Neural cell (in vitro differentiated cells): ENCODE results near the gene GBA2. TPM values are rescaled to one million over a fixed set of nuclear protein-coding genes. Genes with fewer than 3 reads are reported as not detected.

ENCODE experiments used
- H2AFZ ChIP-seq: fragments of 200-600, 300-800 bp; sonication (generic), shearing (Covaris generic); 2 replicates; pipeline ENCODE4 v1.6.0; 2014; ENCODE audit warnings: low read depth, mild to moderate bottlenecking, antibody characterized with exemption, low read length, moderate library complexity
- H3F3A ChIP-seq: fragments of 200-600 bp; shearing (Covaris generic); 2 replicates; pipeline ENCODE4 v1.6.1; 2016; ENCODE audit warnings: mild to moderate bottlenecking, moderate library complexity, mixed read lengths, antibody characterized with exemption, low read length; ENCODE audit not compliant: insufficient read depth, poor library complexity, severe bottlenecking
- H3K27ac ChIP-seq: fragments of 200-600, 300-800 bp; sonication (generic), shearing (Covaris generic); 2 replicates; pipeline ENCODE4 v1.5.1; 2014; ENCODE audit warnings: mild to moderate bottlenecking, low read length, moderate library complexity
- H3K27me3 ChIP-seq: fragments of 300-800, 200-600 bp; sonication (generic), shearing (Covaris generic); 2 replicates; pipeline ENCODE4 v1.6.0; 2014; ENCODE audit warnings: mild to moderate bottlenecking, low read depth, low read length, moderate library complexity; ENCODE audit not compliant: insufficient read depth
- H3K36me3 ChIP-seq: fragments of 300-800, 200-600 bp; sonication (generic), shearing (Covaris generic); 2 replicates; pipeline ENCODE4 v1.5.1; 2014; ENCODE audit warnings: mild to moderate bottlenecking, antibody characterized with exemption, low read length, moderate library complexity; ENCODE audit not compliant: insufficient read depth
- H3K4me2 ChIP-seq: fragments of 300-800, 200-600 bp; sonication (generic), shearing (Covaris generic); 2 replicates; pipeline ENCODE4 v1.6.0; 2014; ENCODE audit warnings: mild to moderate bottlenecking, low read length
- H3K4me3 ChIP-seq: fragments of 300-800, 200-600 bp; sonication (generic), shearing (Covaris generic); 2 replicates; pipeline ENCODE4 v1.5.1; 2014; ENCODE audit warnings: mild to moderate bottlenecking, low read length, moderate library complexity
- H3K79me2 ChIP-seq: fragments of 200-600 bp; shearing (Covaris generic); replicated peaks from 2 replicates; pipeline ENCODE4 v1.6.0; 2014; ENCODE audit warnings: mild to moderate bottlenecking, low read length, moderate library complexity; ENCODE audit not compliant: insufficient read depth
- H3K9ac ChIP-seq: fragments of 300-800, 200-600 bp; sonication (generic), shearing (Covaris generic); 2 replicates; pipeline ENCODE4 v1.6.1; 2016; ENCODE audit warnings: mild to moderate bottlenecking, low read length, mixed read lengths
- H3K9me2 ChIP-seq: fragments of 200-600 bp; shearing (Covaris generic); 2 replicates; pipeline ENCODE4 v1.6.1; 2016; ENCODE audit warnings: mild to moderate bottlenecking, low read length, mixed read lengths; ENCODE audit not compliant: insufficient read depth
- H3K9me3 ChIP-seq: fragments of 200-600, 300-800 bp; sonication (generic), shearing (Covaris generic); 2 replicates; pipeline ENCODE4 v1.6.1; 2016; ENCODE audit warnings: mild to moderate bottlenecking, mixed run types, low read length, moderate library complexity, mixed read lengths
- H4K20me1 ChIP-seq: fragments of 200-600 bp; shearing (Covaris generic); 2 replicates; pipeline ENCODE4 v1.6.1; 2016; ENCODE audit warnings: mild to moderate bottlenecking, mixed run types; ENCODE audit not compliant: insufficient read depth
- CTCF ChIP-seq: fragments of 450-650 bp; IDR thresholded peaks from 2 replicates; pipeline ENCODE4 v1.5.1; 2014; ENCODE audit warnings: antibody characterized with exemption, mild to moderate bottlenecking, moderate library complexity; ENCODE audit not compliant: poor library complexity, severe bottlenecking
- EP300 ChIP-seq: fragments of 450-650 bp; conservative IDR thresholded peaks from 2 replicates; pipeline ENCODE4 v1.6.1; 2014; ENCODE audit warnings: antibody characterized with exemption, mild to moderate bottlenecking, moderate library complexity; ENCODE audit not compliant: poor library complexity, severe bottlenecking
- EZH2 ChIP-seq: fragments of 200-600, 300-800 bp; shearing (Covaris generic), sonication (generic); IDR thresholded peaks from 2 replicates; pipeline ENCODE4 v1.6.1; 2014; ENCODE audit warnings: antibody characterized with exemption, low read length, borderline replicate concordance, mild to moderate bottlenecking; ENCODE audit not compliant: insufficient read depth, poor library complexity, severe bottlenecking
- MXI1 ChIP-seq: fragments of 450-650 bp; conservative IDR thresholded peaks from 2 replicates; pipeline ENCODE4 v1.6.1; 2014; ENCODE audit warnings: antibody characterized with exemption, mild to moderate bottlenecking; ENCODE audit not compliant: poor library complexity, severe bottlenecking
- POLR2AphosphoS5 ChIP-seq: IDR thresholded peaks from 2 replicates; pipeline ENCODE4 v1.6.1; 2012
- RAD21 ChIP-seq: fragments of 450-650 bp; conservative IDR thresholded peaks from 2 replicates; pipeline ENCODE4 v1.6.1; 2014; ENCODE audit warnings: antibody characterized with exemption, mild to moderate bottlenecking, moderate library complexity
- REST ChIP-seq: IDR thresholded peaks from 2 replicates; pipeline ENCODE4 v1.6.1; 2012; ENCODE audit warnings: borderline replicate concordance
- SMC3 ChIP-seq: fragments of 450-650 bp; conservative IDR thresholded peaks from 2 replicates; pipeline ENCODE4 v1.6.1; 2014; ENCODE audit warnings: antibody characterized with exemption, mild to moderate bottlenecking, moderate library complexity; ENCODE audit not compliant: poor library complexity
- TAF1 ChIP-seq: IDR thresholded peaks from 2 replicates; pipeline ENCODE4 v1.6.1; 2012; ENCODE audit warnings: low read depth
- polyA plus RNA-seq: library from polyadenylated mRNA; depleted of rRNA; stranded (reverse); fragments of >200 nt; gene quantifications from 2 replicates; pipeline ENCODE4 v1.2.3, GENCODE V29; 2014

The GBA2 gene
- polyA plus RNA-seq, 1 donor from 2014 or later = 113 TPM

GRCh38 chr9:35778496-35778895 is 29.5 kb upstream of the GBA2 start:
- Histone ChIP-seq H3K9ac (no peak overlapping the region), H3K27me3 (no peaks in the 10 kb centered on the region), H3K79me2 (no peaks in the 10 kb centered on the region), H3K9me2 (no peaks in the 10 kb centered on the region), H4K20me1 (no peaks in the 10 kb centered on the region), H3K9me3 (no peaks in the 10 kb centered on the region), H3K4me3 (no peak overlapping the region), H2AFZ (no peak overlapping the region), H3K4me2 (no peak overlapping the region), H3K27ac (no peak overlapping the region), H3F3A (no peaks in the 10 kb centered on the region), H3K36me3 (no peaks in the 10 kb centered on the region)
- no peak for TF ChIP-seq MXI1

DNA sequence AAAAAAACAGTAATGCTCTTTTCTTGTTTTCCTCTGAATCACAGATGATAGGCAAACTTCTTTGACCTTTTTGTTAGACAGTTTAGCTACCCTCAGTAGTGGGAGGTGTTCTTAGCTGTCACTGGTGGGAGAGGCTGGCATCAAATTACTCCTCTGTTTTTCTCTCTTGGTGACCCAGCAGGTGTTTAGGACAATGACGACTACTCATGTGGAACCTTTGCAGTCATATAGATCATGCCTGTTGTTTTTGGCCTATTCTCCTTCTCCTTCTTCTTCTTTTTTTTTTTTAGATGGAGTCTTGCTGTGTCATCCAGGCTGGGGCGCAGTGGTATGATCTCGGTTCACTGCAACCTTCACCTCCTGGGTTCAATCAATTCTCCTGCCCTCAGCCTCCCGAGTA is 27.0 kb upstream of the GBA2 start:
- H2AFZ ChIP-seq = no peak overlapping the region
- no peak for TF ChIP-seq MXI1
- TF ChIP-seq REST = no peak
- no peak for TF ChIP-seq SMC3
- no peak for TF ChIP-seq TAF1
- no peak for TF ChIP-seq CTCF
- no peak for TF ChIP-seq RAD21
- TF ChIP-seq EP300 = no peak
- no peak for TF ChIP-seq EZH2
- no peak for TF ChIP-seq POLR2AphosphoS5
- H4K20me1 ChIP-seq = no peaks in the 10 kb centered on the region
- H3K27ac ChIP-seq = no peak overlapping the region
- H3K79me2 ChIP-seq = no peaks in the 10 kb centered on the region
- H3K4me3 ChIP-seq = no peak overlapping the region
- no peak overlapping the region for H3K9ac ChIP-seq
- H3K27me3 ChIP-seq = no peaks in the 10 kb centered on the region
- H3K36me3 ChIP-seq = no peaks in the 10 kb centered on the region
- H3K9me2 ChIP-seq = no peaks in the 10 kb centered on the region
- no peak overlapping the region for H3K4me2 ChIP-seq
- H3K9me3 ChIP-seq = no peaks in the 10 kb centered on the region
- no peaks in the 10 kb centered on the region for H3F3A ChIP-seq
